OCI-LY7 (cell line): Measurements from ENCODE around the gene MRPL11.

ENCODE experiments used
- CTCF ChIP-seq: fragments of 200-600 bp; sonication (generic); conservative IDR thresholded peaks from 2 replicates; pipeline ENCODE4 v1.5.1; 2014; ENCODE audit warnings: mild to moderate bottlenecking, antibody characterized with exemption, low read length, moderate library complexity, mixed read lengths
- EZH2phosphoT487 ChIP-seq: fragments of 200-600 bp; sonication (generic); IDR thresholded peaks from 2 replicates; pipeline ENCODE4 v1.6.1; 2018; ENCODE audit warnings: low read depth, borderline replicate concordance, mild to moderate bottlenecking, mixed run types, antibody characterized with exemption, low read length, moderate library complexity, mixed read lengths

GRCh38 chr11:66410191-66410590, 28.5 kb downstream of the MRPL11 start:
- TF ChIP-seq CTCF = no peak
- no peak for TF ChIP-seq EZH2phosphoT487
